HCT116 (cell line): ENCODE results near the gene PPM1H.

ENCODE experiments used
- EZH2phosphoT487 ChIP-seq: fragments of 200-600 bp; IDR thresholded peaks from 2 replicates; pipeline ENCODE4 v1.6.1; 2018; ENCODE audit warnings: antibody characterized with exemption, borderline replicate concordance
- TF ChIP-seq, protein P1 (sequence below), 3 experiments: fragments of 200-600 bp in 1 of 3; sonication (generic) in 1 of 3; IDR thresholded peaks in 2 of 3; conservative IDR thresholded peaks in 1 of 3; 2 replicates each; pipeline ENCODE4 v1.5.1; 2012 to 2017; ENCODE audit warnings: low read depth in 2 of 3, low read length in 2 of 3, antibody characterized with exemption in 1 of 3, borderline replicate concordance in 1 of 3, control low read depth in 1 of 3, mild to moderate bottlenecking in 1 of 3, mixed read lengths in 1 of 3, mixed run types in 1 of 3, moderate library complexity in 1 of 3; ENCODE audit not compliant: insufficient read depth in 1 of 3

DNA sequence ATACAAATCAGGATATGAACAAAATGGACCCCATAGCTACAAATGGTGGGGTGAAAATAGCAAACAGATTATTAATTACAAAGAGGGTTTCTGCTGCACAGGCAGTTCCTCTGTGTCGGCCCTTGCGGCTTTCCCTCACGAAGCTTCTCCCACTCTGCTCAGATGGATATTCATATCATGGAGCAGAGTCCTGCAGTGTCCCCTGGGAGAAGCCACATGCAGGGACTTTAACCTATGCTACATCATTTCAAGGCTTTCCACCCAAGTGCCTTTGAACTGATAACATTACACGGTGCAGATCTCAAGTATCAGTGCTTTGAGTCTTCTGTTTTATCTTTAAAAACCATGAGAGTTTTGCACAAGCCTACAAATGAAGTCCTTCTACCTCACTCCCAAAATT is 229.1 kb downstream of the PPM1H start:
- TF ChIP-seq, protein P1, sequence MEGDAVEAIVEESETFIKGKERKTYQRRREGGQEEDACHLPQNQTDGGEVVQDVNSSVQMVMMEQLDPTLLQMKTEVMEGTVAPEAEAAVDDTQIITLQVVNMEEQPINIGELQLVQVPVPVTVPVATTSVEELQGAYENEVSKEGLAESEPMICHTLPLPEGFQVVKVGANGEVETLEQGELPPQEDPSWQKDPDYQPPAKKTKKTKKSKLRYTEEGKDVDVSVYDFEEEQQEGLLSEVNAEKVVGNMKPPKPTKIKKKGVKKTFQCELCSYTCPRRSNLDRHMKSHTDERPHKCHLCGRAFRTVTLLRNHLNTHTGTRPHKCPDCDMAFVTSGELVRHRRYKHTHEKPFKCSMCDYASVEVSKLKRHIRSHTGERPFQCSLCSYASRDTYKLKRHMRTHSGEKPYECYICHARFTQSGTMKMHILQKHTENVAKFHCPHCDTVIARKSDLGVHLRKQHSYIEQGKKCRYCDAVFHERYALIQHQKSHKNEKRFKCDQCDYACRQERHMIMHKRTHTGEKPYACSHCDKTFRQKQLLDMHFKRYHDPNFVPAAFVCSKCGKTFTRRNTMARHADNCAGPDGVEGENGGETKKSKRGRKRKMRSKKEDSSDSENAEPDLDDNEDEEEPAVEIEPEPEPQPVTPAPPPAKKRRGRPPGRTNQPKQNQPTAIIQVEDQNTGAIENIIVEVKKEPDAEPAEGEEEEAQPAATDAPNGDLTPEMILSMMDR (IDR thresholded peaks at IDR 0.05 in 2 of 3, conservative IDR thresholded peaks at IDR 0.05 in 1 of 3; ENCODE audit: borderline replicate concordance in 1 of 3, insufficient read depth in 1 of 3, low read depth in 2 of 3, low read length in 2 of 3) = no peak
- no peak for TF ChIP-seq EZH2phosphoT487
